ENCODE data around the gene THEMIS. TPM values are rescaled to one million over a fixed set of nuclear protein-coding genes. Genes with fewer than 3 reads are reported as not detected.
"Not testable (repeated sequence)": the region's sequence is repeated elsewhere in the genome, so short reads cannot be mapped to it uniquely, and the experiment has no call there.

The THEMIS gene
- total RNA-seq, 1 donor from 2014 or later, result 14.3 TPM

- peaks cover 25% of the 10 kb centered on the region for H3K9me3 Mint-ChIP-seq
- H3K27ac Mint-ChIP-seq, result peak overlapping the region; percentile 64
- H3K36me3 Mint-ChIP-seq (ENCODE audit: low read depth), result peaks cover 31% of the 10 kb centered on the region
- H3K4me3 Mint-ChIP-seq, result peak overlapping the region; percentile 20
- H3K4me1 Mint-ChIP-seq, result peaks cover 48% of the 10 kb centered on the region
- H3K27me3 Mint-ChIP-seq, result no peaks in the 10 kb centered on the region
- DNase-seq, result no peak
- intact Hi-C loops (cut with micrococcal nuclease), result loop anchor here (5.0 kb wide), 1 partner anchor 194 kb away; no protein-coding TSS in a partner anchor
Observed at GRCh38 chr6:127902933-127903332, 2.1 kb upstream of the THEMIS start.

- peak overlapping the region; percentile 89 for H3K27ac Mint-ChIP-seq
- H3K27me3 Mint-ChIP-seq, result no peaks in the 10 kb centered on the region
- peaks cover 4% of the 10 kb centered on the region for H3K9me3 Mint-ChIP-seq
- intact Hi-C loops (cut with micrococcal nuclease), result loop anchor here (1.0 to 10.0 kb wide), 7 partner anchors 11 to 757 kb away; partner anchors contain the start of gene MTCL3
- H3K4me3 Mint-ChIP-seq, result peak overlapping the region; percentile 89
- H3K36me3 Mint-ChIP-seq (ENCODE audit: low read depth), result peaks cover 15% of the 10 kb centered on the region
- H3K4me1 Mint-ChIP-seq, result peaks cover 44% of the 10 kb centered on the region
- no peak for DNase-seq
Observed at GRCh38 chr6:127897484-127897883, 3.4 kb downstream of the THEMIS start.

GRCh38 chr6:127894051-127894450 lies 6.8 kb downstream of the THEMIS start:
- Mint-ChIP-seq H3K4me1 (peaks cover 43% of the 10 kb centered on the region), H3K4me3 (peak overlapping the region; percentile 85), H3K36me3 (ENCODE audit: low read depth) (peaks cover 37% of the 10 kb centered on the region), H3K27me3 (no peaks in the 10 kb centered on the region), H3K9me3 (peaks cover 13% of the 10 kb centered on the region), H3K27ac (peak overlapping the region; percentile 91)
- intact Hi-C loops (cut with micrococcal nuclease), result loop anchor here (10.0 kb wide), 2 partner anchors 379 to 761 kb away; partner anchors contain the start of gene MTCL3
- DNase-seq, result no peak

GRCh38 chr6:127893541-127893940 lies 7.3 kb downstream of the THEMIS start:
- H3K27me3 Mint-ChIP-seq, result no peaks in the 10 kb centered on the region
- intact Hi-C loops (cut with micrococcal nuclease), result loop anchor here (2.0 to 10.0 kb wide), 4 partner anchors 15 to 761 kb away; partner anchors contain the start of gene MTCL3
- peaks cover 35% of the 10 kb centered on the region for H3K36me3 Mint-ChIP-seq (ENCODE audit: low read depth)
- peaks cover 10% of the 10 kb centered on the region for H3K9me3 Mint-ChIP-seq
- DNase-seq, result no peak
- H3K4me3 Mint-ChIP-seq, result peak overlapping the region; percentile 85
- H3K4me1 Mint-ChIP-seq, result peaks cover 39% of the 10 kb centered on the region
- peak overlapping the region; percentile 91 for H3K27ac Mint-ChIP-seq

- Mint-ChIP-seq H3K36me3 (ENCODE audit: low read depth) (peaks cover 46% of the 10 kb centered on the region), H3K27me3 (no peaks in the 10 kb centered on the region), H3K9me3 (peaks cover 16% of the 10 kb centered on the region), H3K27ac (peak overlapping the region; percentile 45), H3K4me1 (peaks cover 33% of the 10 kb centered on the region), H3K4me3 (peak overlapping the region; percentile 1)
- no peak for DNase-seq
- intact Hi-C loops (cut with micrococcal nuclease), result loop anchor here (2.0 to 10.0 kb wide), 4 partner anchors 13 to 763 kb away; partner anchors contain the start of gene MTCL3
Observed at GRCh38 chr6:127891731-127892326, 9.0 kb downstream of the THEMIS start.

- intact Hi-C loops (cut with micrococcal nuclease), result no loop called here
- Mint-ChIP-seq H3K36me3 (ENCODE audit: low read depth) (peaks cover 63% of the 10 kb centered on the region), H3K27ac (no peak overlapping the region), H3K4me1 (peaks cover 32% of the 10 kb centered on the region), H3K4me3 (no peak overlapping the region), H3K9me3 (peaks cover 13% of the 10 kb centered on the region), H3K27me3 (no peaks in the 10 kb centered on the region)
- DNase-seq, result no peak
Observed at GRCh38 chr6:127886603-127887002, 14.3 kb downstream of the THEMIS start.

GRCh38 chr6:127884134-127884533 lies 16.7 kb downstream of the THEMIS start:
- no peaks in the 10 kb centered on the region for H3K27me3 Mint-ChIP-seq
- peaks cover 7% of the 10 kb centered on the region for H3K9me3 Mint-ChIP-seq
- intact Hi-C loops (cut with micrococcal nuclease), result no loop called here
- no peak for DNase-seq
- H3K4me1 Mint-ChIP-seq, result peaks cover 40% of the 10 kb centered on the region
- H3K36me3 Mint-ChIP-seq (ENCODE audit: low read depth), result peaks cover 50% of the 10 kb centered on the region
- H3K4me3 Mint-ChIP-seq, result no peak overlapping the region
- no peak overlapping the region for H3K27ac Mint-ChIP-seq

- Mint-ChIP-seq H3K4me1 (peaks cover 46% of the 10 kb centered on the region), H3K36me3 (ENCODE audit: low read depth) (peaks cover 42% of the 10 kb centered on the region)
- H3K27ac Mint-ChIP-seq; DNase-seq; H3K4me3 Mint-ChIP-seq; H3K27me3 Mint-ChIP-seq; H3K9me3 Mint-ChIP-seq; intact Hi-C loops (cut with micrococcal nuclease): not testable (repeated sequence)
Observed at GRCh38 chr6:127881949-127882348, 18.9 kb downstream of the THEMIS start.

GRCh38 chr6:127880429-127880828 lies 20.4 kb downstream of the THEMIS start:
- peak overlapping the region; percentile 69 for H3K27ac Mint-ChIP-seq
- no peaks in the 10 kb centered on the region for H3K27me3 Mint-ChIP-seq
- peaks cover 3% of the 10 kb centered on the region for H3K9me3 Mint-ChIP-seq
- no peak for DNase-seq
- peaks cover 40% of the 10 kb centered on the region for H3K36me3 Mint-ChIP-seq (ENCODE audit: low read depth)
- peaks cover 47% of the 10 kb centered on the region for H3K4me1 Mint-ChIP-seq
- H3K4me3 Mint-ChIP-seq, result peak overlapping the region; percentile 19
- intact Hi-C loops (cut with micrococcal nuclease), result no loop called here

- peaks cover 41% of the 10 kb centered on the region for H3K36me3 Mint-ChIP-seq (ENCODE audit: low read depth)
Observed at GRCh38 chr6:127879685-127880084, 21.2 kb downstream of the THEMIS start.

GRCh38 chr6:127878115-127878514 lies 22.7 kb downstream of the THEMIS start:
- Mint-ChIP-seq H3K27me3 (no peaks in the 10 kb centered on the region), H3K4me1 (peaks cover 38% of the 10 kb centered on the region), H3K4me3 (no peak overlapping the region), H3K9me3 (peaks cover 10% of the 10 kb centered on the region), H3K27ac (no peak overlapping the region), H3K36me3 (ENCODE audit: low read depth) (peaks cover 42% of the 10 kb centered on the region)
- intact Hi-C loops (cut with micrococcal nuclease), result loop anchor here (2.0 kb wide), 1 partner anchor 15 kb away; no protein-coding TSS in a partner anchor
- no peak for DNase-seq

More at GRCh38 chr6:127879685-127880084, 21.2 kb downstream of the THEMIS start:
- no peak for DNase-seq
- Mint-ChIP-seq H3K27ac (no peak overlapping the region), H3K27me3 (no peaks in the 10 kb centered on the region), H3K4me1 (peaks cover 43% of the 10 kb centered on the region), H3K4me3 (peak overlapping the region; percentile 61), H3K9me3 (peaks cover 3% of the 10 kb centered on the region)
- intact Hi-C loops (cut with micrococcal nuclease), result loop anchor here (2.0 kb wide), 1 partner anchor 13 kb away; no protein-coding TSS in a partner anchor

- H3K4me1 Mint-ChIP-seq, result peaks cover 36% of the 10 kb centered on the region
- H3K9me3 Mint-ChIP-seq, result peaks cover 12% of the 10 kb centered on the region
- peak overlapping the region; percentile 49 for H3K27ac Mint-ChIP-seq
- intact Hi-C loops (cut with micrococcal nuclease), result loop anchor here (1.0 kb wide), 3 partner anchors 20 to 95 kb away; no protein-coding TSS in a partner anchor
- no peaks in the 10 kb centered on the region for H3K27me3 Mint-ChIP-seq
- H3K36me3 Mint-ChIP-seq (ENCODE audit: low read depth), result peaks cover 49% of the 10 kb centered on the region
- DNase-seq, result no peak
- peak overlapping the region; percentile 25 for H3K4me3 Mint-ChIP-seq
Observed at GRCh38 chr6:127877231-127877630, 23.6 kb downstream of the THEMIS start.

GRCh38 chr6:127869772-127870404 lies 31.0 kb downstream of the THEMIS start:
- Mint-ChIP-seq H3K27me3 (no peaks in the 10 kb centered on the region), H3K4me3 (no peak overlapping the region), H3K9me3 (peaks cover 14% of the 10 kb centered on the region), H3K36me3 (ENCODE audit: low read depth) (peaks cover 64% of the 10 kb centered on the region), H3K4me1 (peaks cover 31% of the 10 kb centered on the region), H3K27ac (peak overlapping the region; percentile 30)
- no peak for DNase-seq
- intact Hi-C loops (cut with micrococcal nuclease), result no loop called here

GRCh38 chr6:127869183-127869582 lies 31.7 kb downstream of the THEMIS start:
- Mint-ChIP-seq H3K27me3 (no peaks in the 10 kb centered on the region), H3K4me1 (peaks cover 37% of the 10 kb centered on the region), H3K27ac (no peak overlapping the region), H3K36me3 (ENCODE audit: low read depth) (peaks cover 67% of the 10 kb centered on the region), H3K9me3 (peaks cover 15% of the 10 kb centered on the region), H3K4me3 (no peak overlapping the region)
- no peak for DNase-seq
- intact Hi-C loops (cut with micrococcal nuclease), result no loop called here
